Loucy (cell line): ENCODE measurements around the gene MPDZ.

Source experiments
- H2AFZ ChIP-seq: fragments of 200-600 bp; sonication (generic); 2 replicates; pipeline ENCODE4 v1.6.0; 2016; ENCODE audit warnings: antibody characterized with exemption, mild to moderate bottlenecking, low read length, moderate library complexity
- H3F3A ChIP-seq: fragments of 200-600 bp; 2 replicates; pipeline ENCODE4 v1.6.0; 2016; ENCODE audit warnings: antibody characterized with exemption, low read depth, mild to moderate bottlenecking
- H3K27me3 ChIP-seq: fragments of 200-600 bp; sonication (generic); 2 replicates; pipeline ENCODE4 v1.6.1; 2014; ENCODE audit warnings: low read length, mild to moderate bottlenecking; ENCODE audit not compliant: insufficient read depth, poor library complexity, severe bottlenecking
- H3K36me3 ChIP-seq: fragments of 200-600 bp; sonication (generic); 2 replicates; pipeline ENCODE4 v1.6.1; 2016; ENCODE audit warnings: low read length; ENCODE audit not compliant: insufficient read depth
- H3K4me1 ChIP-seq: fragments of 200-600 bp; sonication (generic); 2 replicates; pipeline ENCODE4 v1.5.1; 2014; ENCODE audit warnings: low read length, mild to moderate bottlenecking; ENCODE audit not compliant: insufficient read depth, poor library complexity, severe bottlenecking
- H3K4me2 ChIP-seq: fragments of 200-600 bp; sonication (generic); 2 replicates; pipeline ENCODE4 v1.6.0; 2014; ENCODE audit warnings: antibody characterized with exemption, low read length, low read depth, mild to moderate bottlenecking; ENCODE audit not compliant: poor library complexity, severe bottlenecking
- H3K4me3 ChIP-seq: fragments of 200-600 bp; sonication (generic); 2 replicates; pipeline ENCODE4 v1.5.1; 2014; ENCODE audit warnings: low read length, mild to moderate bottlenecking, mixed read lengths; ENCODE audit not compliant: poor library complexity, severe bottlenecking
- H3K79me2 ChIP-seq: fragments of 200-600 bp; sonication (generic); 2 replicates; pipeline ENCODE4 v1.6.1; 2014; ENCODE audit warnings: low read length; ENCODE audit not compliant: insufficient read depth
- H3K9ac ChIP-seq: fragments of 200-600 bp; sonication (generic); 2 replicates; pipeline ENCODE4 v1.6.0; 2014; ENCODE audit warnings: mild to moderate bottlenecking, low read depth, low read length, moderate library complexity; ENCODE audit not compliant: poor library complexity, severe bottlenecking
- H3K9me2 ChIP-seq: fragments of 200-600 bp; sonication (generic); replicated peaks from 2 replicates; pipeline ENCODE4 v1.6.1; 2016; ENCODE audit warnings: low read depth, low read length, mixed read lengths
- H3K9me3 ChIP-seq: fragments of 200-600 bp; sonication (generic); 2 replicates; pipeline ENCODE4 v1.6.1; 2014; ENCODE audit warnings: mild to moderate bottlenecking, antibody characterized with exemption, low read length, low read depth; ENCODE audit not compliant: insufficient read depth
- H4K20me1 ChIP-seq: fragments of 200-600 bp; sonication (generic); 2 replicates; pipeline ENCODE4 v1.6.0; 2014; ENCODE audit warnings: antibody characterized with exemption, low read length, mild to moderate bottlenecking; ENCODE audit not compliant: insufficient read depth, poor library complexity, severe bottlenecking
- CTCF ChIP-seq: fragments of 200-600 bp; sonication (generic); conservative IDR thresholded peaks from 2 replicates; pipeline ENCODE4 v1.5.1; 2014; ENCODE audit warnings: mild to moderate bottlenecking, antibody characterized with exemption, low read length
- EZH2phosphoT487 ChIP-seq: fragments of 200-600 bp; IDR thresholded peaks from 2 replicates; pipeline ENCODE4 v1.6.1; 2018; ENCODE audit warnings: antibody characterized with exemption, mild to moderate bottlenecking, moderate library complexity, borderline replicate concordance

Gene MPDZ

DNA sequence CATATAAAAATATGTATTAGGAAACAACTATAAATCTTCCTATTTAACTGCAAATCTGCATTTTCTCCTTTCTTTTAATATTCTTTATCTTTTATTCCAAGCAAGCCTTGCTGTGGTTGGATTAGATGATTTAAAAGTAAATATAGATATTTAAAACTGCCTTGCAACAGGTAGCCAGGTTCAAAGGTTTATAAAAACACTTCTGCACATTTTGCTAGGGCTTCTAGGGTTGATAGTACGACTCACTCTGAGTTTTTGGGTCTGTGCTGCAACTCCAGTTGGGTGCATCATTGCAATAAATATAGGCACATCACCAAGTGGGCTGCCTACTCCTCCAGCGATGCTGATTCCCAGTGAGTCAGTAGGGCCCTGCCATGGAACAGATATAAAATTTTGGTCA, 167.7 kb downstream of the MPDZ start:
- Histone ChIP-seq H3K27me3 (no peaks in the 10 kb centered on the region), H3K9ac (no peak overlapping the region), H3K4me1 (no peaks in the 10 kb centered on the region), H4K20me1 (no peaks in the 10 kb centered on the region), H3K79me2 (no peaks in the 10 kb centered on the region), H3K36me3 (no peaks in the 10 kb centered on the region), H2AFZ (no peak overlapping the region), H3K9me3 (no peaks in the 10 kb centered on the region), H3K4me2 (no peak overlapping the region), H3K4me3 (no peak overlapping the region), H3F3A (no peaks in the 10 kb centered on the region), H3K9me2 (no peaks in the 10 kb centered on the region)
- TF ChIP-seq EZH2phosphoT487 (no peak), CTCF (no peak)

DNA sequence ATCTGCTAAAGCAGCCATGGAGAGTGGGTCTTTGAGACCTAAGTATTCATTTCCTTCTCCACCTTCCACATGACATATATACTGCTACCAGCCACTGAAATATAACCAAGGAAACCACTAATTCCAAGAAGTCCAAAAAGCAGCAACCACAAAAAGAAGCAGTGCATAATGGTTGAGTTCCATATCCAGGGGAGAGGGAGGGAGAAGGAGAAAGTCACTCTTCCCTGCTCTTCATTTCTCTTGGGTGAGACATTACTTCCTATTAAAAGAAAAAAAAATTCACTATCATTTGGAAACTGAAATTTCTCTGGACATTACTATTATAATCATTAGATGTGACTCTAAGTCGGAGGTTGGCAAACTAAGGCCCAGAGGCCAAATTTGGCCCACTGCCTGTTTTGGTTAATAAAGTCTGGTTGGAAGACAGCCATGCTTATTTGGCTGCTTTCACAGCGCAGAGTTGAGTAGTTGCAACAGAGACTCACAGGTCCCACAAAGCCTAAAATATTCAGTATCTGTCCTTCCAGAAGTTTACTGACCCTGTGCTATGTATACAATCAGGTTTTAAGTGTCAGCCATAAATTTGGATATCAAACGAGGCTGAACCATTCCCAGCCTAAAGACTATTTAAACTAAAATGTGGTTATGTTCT, 168.6 kb downstream of the MPDZ start:
- TF ChIP-seq CTCF (no peak), EZH2phosphoT487 (no peak)
- no peaks in the 10 kb centered on the region for H3K9me2 ChIP-seq
- H3K4me1 ChIP-seq = no peaks in the 10 kb centered on the region
- no peaks in the 10 kb centered on the region for H3K79me2 ChIP-seq
- no peaks in the 10 kb centered on the region for H3K36me3 ChIP-seq
- no peaks in the 10 kb centered on the region for H3K27me3 ChIP-seq
- no peak overlapping the region for H2AFZ ChIP-seq
- no peaks in the 10 kb centered on the region for H3K9me3 ChIP-seq
- H4K20me1 ChIP-seq = no peaks in the 10 kb centered on the region
- no peak overlapping the region for H3K9ac ChIP-seq
- H3K4me2 ChIP-seq = no peak overlapping the region
- no peak overlapping the region for H3K4me3 ChIP-seq
- no peaks in the 10 kb centered on the region for H3F3A ChIP-seq

DNA sequence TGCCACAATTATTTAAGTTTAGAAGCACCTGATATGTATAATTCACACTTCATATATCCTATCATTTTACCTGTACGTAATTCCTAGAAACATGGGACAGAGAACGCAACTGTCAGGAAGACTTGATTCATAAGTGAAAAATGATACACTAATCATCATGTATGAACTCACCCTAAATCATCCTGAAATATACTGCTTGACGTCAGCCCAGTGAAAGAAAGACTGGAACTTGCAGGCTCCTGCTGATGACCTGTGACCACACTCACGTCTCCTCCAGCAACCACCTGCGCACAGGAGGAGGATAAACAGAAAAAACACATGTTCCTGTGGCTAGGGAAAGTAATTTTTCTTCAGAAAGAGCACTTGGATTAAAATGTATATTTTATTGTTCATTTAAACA, 169.7 kb downstream of the MPDZ start:
- Histone ChIP-seq H2AFZ (no peak overlapping the region), H3K4me3 (no peak overlapping the region), H3K4me2 (no peak overlapping the region), H3K9me3 (no peaks in the 10 kb centered on the region), H3K9me2 (no peaks in the 10 kb centered on the region), H3K27me3 (no peaks in the 10 kb centered on the region), H4K20me1 (no peaks in the 10 kb centered on the region), H3K4me1 (no peaks in the 10 kb centered on the region), H3K9ac (no peak overlapping the region), H3K36me3 (no peaks in the 10 kb centered on the region), H3K79me2 (no peaks in the 10 kb centered on the region), H3F3A (no peaks in the 10 kb centered on the region)
- TF ChIP-seq EZH2phosphoT487 = no peak
- no peak for TF ChIP-seq CTCF
